GM23338 (cell line): ENCODE results near the gene RGL3. TPM values are rescaled to one million over a fixed set of nuclear protein-coding genes. Genes with fewer than 3 reads are reported as not detected.

Source experiments
- ATAC-seq: fragments of 200-7000 bp; cut with Tn5 transposase; 3 replicates; pipeline ENCODE4 v1.9.1; 2020
- DNase-seq: peaks from one replicate; pipeline ENCODE4 v3.0.0-alpha.2; 2015; ENCODE audit warnings: low spot score
- H2AFZ ChIP-seq: fragments of 200-600 bp; sonication (generic); 2 replicates; pipeline ENCODE4 v1.8.0; 2016; ENCODE audit warnings: antibody characterized with exemption, mild to moderate bottlenecking, moderate library complexity
- H3F3A ChIP-seq: fragments of 200-600 bp; sonication (generic); replicated peaks from 2 replicates; pipeline ENCODE4 v1.8.0; 2017; ENCODE audit warnings: antibody characterized with exemption, mixed run types, low read depth
- H3K27ac ChIP-seq: fragments of 200-600 bp; sonication (generic); 2 replicates; pipeline ENCODE4 v1.6.1; 2016; ENCODE audit warnings: low read depth
- H3K27me3 ChIP-seq: fragments of 200-600 bp; sonication (generic); 2 replicates; pipeline ENCODE4 v1.8.0; 2016; ENCODE audit warnings: mild to moderate bottlenecking, mixed run types, moderate library complexity; ENCODE audit not compliant: insufficient read depth
- H3K36me3 ChIP-seq: fragments of 200-600 bp; sonication (generic); 2 replicates; pipeline ENCODE4 v1.8.0; 2016; ENCODE audit warnings: mild to moderate bottlenecking; ENCODE audit not compliant: insufficient read depth
- H3K4me1 ChIP-seq: fragments of 200-600 bp; sonication (generic); 2 replicates; pipeline ENCODE4 v1.8.0; 2016; ENCODE audit warnings: mild to moderate bottlenecking, moderate library complexity; ENCODE audit not compliant: insufficient read depth
- H3K4me2 ChIP-seq: fragments of 200-600 bp; sonication (generic); 2 replicates; pipeline ENCODE4 v1.7.1; 2017; ENCODE audit warnings: mixed run types
- H3K4me3 ChIP-seq: fragments of 200-600 bp; sonication (generic); 2 replicates; pipeline ENCODE4 v1.6.1; 2016; ENCODE audit warnings: mixed run types
- H3K79me2 ChIP-seq: fragments of 200-600 bp; sonication (generic); replicated peaks from 2 replicates; pipeline ENCODE4 v1.8.0; 2017; ENCODE audit warnings: mild to moderate bottlenecking; ENCODE audit not compliant: insufficient read depth
- H3K9me2 ChIP-seq: fragments of 200-600 bp; sonication (generic); 2 replicates; pipeline ENCODE4 v1.8.0; 2017; ENCODE audit not compliant: insufficient read depth
- H4K20me1 ChIP-seq: fragments of 200-600 bp; sonication (generic); replicated peaks from 2 replicates; pipeline ENCODE4 v1.8.0; 2017; ENCODE audit warnings: mild to moderate bottlenecking; ENCODE audit not compliant: insufficient read depth
- H3K27ac Mint-ChIP-seq: 2 replicates; pipeline ENCODE4 v1.8.0; 2020; ENCODE audit warnings: inconsistent platforms, mild to moderate bottlenecking, moderate library complexity, mixed read lengths
- H3K27me3 Mint-ChIP-seq: 3 replicates; pipeline ENCODE4 v1.8.0; 2022; ENCODE audit warnings: low read depth, mild to moderate bottlenecking, moderate library complexity, mixed read lengths, inconsistent platforms; ENCODE audit not compliant: insufficient read depth, poor library complexity
- H3K36me3 Mint-ChIP-seq: 3 replicates; pipeline ENCODE4 v1.8.0; 2021; ENCODE audit warnings: low read depth, mild to moderate bottlenecking, inconsistent platforms, moderate library complexity, mixed read lengths
- H3K4me1 Mint-ChIP-seq: 3 replicates; pipeline ENCODE4 v1.8.0; 2020; ENCODE audit warnings: mild to moderate bottlenecking, inconsistent platforms, mixed read lengths
- H3K4me3 Mint-ChIP-seq: 3 replicates; pipeline ENCODE4 v1.8.0; 2021; ENCODE audit warnings: moderate library complexity, mild to moderate bottlenecking, inconsistent platforms, mixed read lengths
- H3K9me3 Mint-ChIP-seq: 3 replicates; pipeline ENCODE4 v1.8.0; 2020; ENCODE audit warnings: moderate library complexity, mild to moderate bottlenecking, inconsistent platforms, mixed read lengths
- CREB1 ChIP-seq: fragments of 250-450 bp; sonication (Bioruptor Pico); IDR thresholded peaks from 2 replicates; pipeline ENCODE4 v1.5.0; 2020; ENCODE audit warnings: low read depth, mild to moderate bottlenecking, moderate library complexity
- CTCF ChIP-seq, 2 experiments: fragments of 200-600 bp in 1 of 2; sonication (generic) in 1 of 2; conservative IDR thresholded peaks; 2 replicates each; pipeline versions ENCODE4 v1.5.1 to v1.6.1; 2016 to 2017; ENCODE audit warnings: antibody characterized with exemption in 2 of 2, low read depth in 2 of 2, mild to moderate bottlenecking in 2 of 2, moderate library complexity in 1 of 2
- ETS1 ChIP-seq: IDR thresholded peaks from 2 replicates; pipeline ENCODE4 v1.6.1; 2016; ENCODE audit warnings: antibody characterized with exemption
- EZH2 ChIP-seq: fragments of 200-600 bp; sonication (generic); IDR thresholded peaks from one replicate; pipeline ENCODE4 v1.8.0; 2017; ENCODE audit warnings: antibody characterized with exemption, mild to moderate bottlenecking, low read depth; ENCODE audit not compliant: unreplicated experiment
- EZH2phosphoT487 ChIP-seq: fragments of 200-600 bp; sonication (generic); IDR thresholded peaks from one replicate; pipeline ENCODE4 v1.8.1; 2018; ENCODE audit warnings: antibody characterized with exemption; ENCODE audit not compliant: unreplicated experiment
- JUNB ChIP-seq: IDR thresholded peaks from one replicate; pipeline ENCODE4 v1.6.1; 2016; ENCODE audit warnings: antibody characterized with exemption; ENCODE audit not compliant: unreplicated experiment
- NANOG ChIP-seq: IDR thresholded peaks from 2 replicates; pipeline ENCODE4 v1.6.1; 2016; ENCODE audit warnings: antibody characterized with exemption, borderline replicate concordance
- POLR2AphosphoS5 ChIP-seq: IDR thresholded peaks from 2 replicates; pipeline ENCODE4 v1.6.1; 2016; ENCODE audit warnings: antibody characterized with exemption, low read depth
- REST ChIP-seq: IDR thresholded peaks from one replicate; pipeline ENCODE4 v1.6.1; 2018; ENCODE audit warnings: antibody characterized with exemption; ENCODE audit not compliant: unreplicated experiment
- STAT1 ChIP-seq: IDR thresholded peaks from one replicate; pipeline ENCODE4 v1.6.1; 2016; ENCODE audit warnings: antibody characterized with exemption; ENCODE audit not compliant: unreplicated experiment
- ZNF114 ChIP-seq: fragments of 250-450 bp; sonication (Bioruptor Pico); IDR thresholded peaks from 2 replicates; pipeline ENCODE4 v1.5.0; 2020; ENCODE audit warnings: mild to moderate bottlenecking, moderate library complexity
- ZNF331 ChIP-seq: fragments of 250-450 bp; sonication (Bioruptor Pico); IDR thresholded peaks from 2 replicates; pipeline ENCODE4 v1.5.0; 2020; ENCODE audit warnings: low read depth, mild to moderate bottlenecking, moderate library complexity
- ZNF462 ChIP-seq: fragments of 250-450 bp; sonication (Bioruptor Pico); IDR thresholded peaks from 2 replicates; pipeline ENCODE4 v1.5.0; 2020; ENCODE audit warnings: mild to moderate bottlenecking, moderate library complexity
- polyA plus RNA-seq: library from polyadenylated mRNA; unstranded; fragments of >200 nt; fragmentation: Nextera tagmentation; extraction: Ambion mirVana; gene quantifications from 2 replicates; pipeline ENCODE4 v1.2.1, GENCODE V29; 2016
- total RNA-seq: library from RNA; depleted of rRNA; stranded (reverse); fragments of >200 nt; shearing (Covaris generic); gene quantifications from 2 replicates; pipeline ENCODE4 v1.2.3, GENCODE V29; 2014

The RGL3 gene
- total and polyA plus RNA-seq, 2 experiments from 2014 or later, result 48.8 to 49.4 TPM

GRCh38 chr19:11380653-11381537 lies 38.2 kb downstream of the RGL3 start:
- H3K27ac ChIP-seq, result peak overlapping the region; percentile 96
- no peaks in the 10 kb centered on the region for H3K36me3 ChIP-seq
- no peaks in the 10 kb centered on the region for H3K27me3 ChIP-seq
- H3K9me2 ChIP-seq, result no peaks in the 10 kb centered on the region
- no peaks in the 10 kb centered on the region for H4K20me1 ChIP-seq
- peaks cover 7% of the 10 kb centered on the region; the same call in 1 of the 2 replicates for H3K79me2 ChIP-seq
- DNase-seq (peak; percentile 100), ATAC-seq (peak; percentile 68)
- Mint-ChIP-seq H3K27ac (peak overlapping the region; percentile 99), H3K27me3 (peaks cover 13% of the 10 kb centered on the region), H3K4me1 (peaks cover 25% of the 10 kb centered on the region), H3K36me3 (peaks cover 9% of the 10 kb centered on the region; the same call in 2 of the 3 replicates), H3K4me3 (peak overlapping the region; percentile 94), H3K9me3 (peaks cover 3% of the 10 kb centered on the region; the same call in 1 of the 3 replicates)
- H2AFZ ChIP-seq, result peak overlapping the region; percentile 74
- peaks cover 19% of the 10 kb centered on the region for H3F3A ChIP-seq
- H3K4me1 ChIP-seq, result peaks cover 6% of the 10 kb centered on the region
- H3K4me2 ChIP-seq, result peak overlapping the region; percentile 92
- peak overlapping the region; percentile 58 for H3K4me3 ChIP-seq
- TF ChIP-seq ZNF114 (CRISPR knock-in tag) (no peak), EZH2phosphoT487 (no peak), ZNF331 (CRISPR knock-in tag) (no peak), JUNB (no peak), CREB1 (CRISPR knock-in tag) (peak; percentile 89), NANOG (no peak), EZH2 (no peak), CTCF (conservative IDR thresholded peaks at IDR 0.05; ENCODE audit: low read depth in 2 of 2) (peak; percentile 60 to 74), ZNF462 (CRISPR knock-in tag) (no peak), STAT1 (no peak), POLR2AphosphoS5 (peak; percentile 84), ETS1 (peak; percentile 12; the same call in 1 of the 2 replicates), REST (peak; percentile 30)
